ENCODE data around the gene OR10A6. TPM values are rescaled to one million over a fixed set of nuclear protein-coding genes. Genes with fewer than 3 reads are reported as not detected.

OR10A6 gene, protein sequence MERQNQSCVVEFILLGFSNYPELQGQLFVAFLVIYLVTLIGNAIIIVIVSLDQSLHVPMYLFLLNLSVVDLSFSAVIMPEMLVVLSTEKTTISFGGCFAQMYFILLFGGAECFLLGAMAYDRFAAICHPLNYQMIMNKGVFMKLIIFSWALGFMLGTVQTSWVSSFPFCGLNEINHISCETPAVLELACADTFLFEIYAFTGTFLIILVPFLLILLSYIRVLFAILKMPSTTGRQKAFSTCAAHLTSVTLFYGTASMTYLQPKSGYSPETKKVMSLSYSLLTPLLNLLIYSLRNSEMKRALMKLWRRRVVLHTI
- not detected in 2 replicates for total RNA-seq (2011; cell fraction: chromatin; rRNA removed; ENCODE audit: low replicate concordance)
- total RNA-seq (2011; cell fraction: nucleolus; rRNA removed): not detected in 2 replicates
- total RNA-seq (2011; cell fraction: nucleoplasm; rRNA removed): not detected in 2 replicates
- total RNA-seq (2014; rRNA removed): not detected in 2 replicates
- total RNA-seq (2014; rRNA removed; fragmentation: Illumina TruSeq; extraction: Trizol): not detected in 2 replicates
- not detected in 2 replicates for total RNA-seq (2015; rRNA removed; fragmentation: Illumina TruSeq; extraction: Trizol)
- not detected in 2 replicates for total RNA-seq (2021)
- polyA plus RNA-seq (2011; rRNA removed): not detected in 2 replicates
- not detected in 2 replicates for polyA plus RNA-seq (2011; cell fraction: cytosol; rRNA removed)
- polyA plus RNA-seq (2011; cell fraction: nucleus; rRNA removed): not detected in 2 replicates
- polyA plus RNA-seq (2012): not detected in 2 replicates
- polyA plus RNA-seq (2014; fragmentation: Illumina TruSeq; extraction: Trizol): not detected in 2 replicates
- not detected for polyA plus RNA-seq (2014; fragmentation: Nextera tagmentation; extraction: Ambion mirVana)
- polyA plus RNA-seq (2014; rRNA removed): not detected in 2 replicates
- polyA minus RNA-seq (2011; rRNA and poly(A)+ RNA removed): not detected in 2 replicates
- polyA minus RNA-seq (2011; cell fraction: cytosol; rRNA and poly(A)+ RNA removed): not detected in 2 replicates
- not detected in 2 replicates for polyA minus RNA-seq (2011; cell fraction: nucleus; rRNA and poly(A)+ RNA removed)
- not detected for Bru-seq, nascent RNA
- BruChase-seq, experiment 1, labeled RNA remaining after a 2-hour chase: not detected
- BruChase-seq, experiment 2, labeled RNA remaining after a 6-hour chase: not detected
- long read RNA-seq, experiment 1: 0 reads
- long read RNA-seq, experiment 2: 0 reads
- long read RNA-seq, experiment 3: 0 reads

DNA sequence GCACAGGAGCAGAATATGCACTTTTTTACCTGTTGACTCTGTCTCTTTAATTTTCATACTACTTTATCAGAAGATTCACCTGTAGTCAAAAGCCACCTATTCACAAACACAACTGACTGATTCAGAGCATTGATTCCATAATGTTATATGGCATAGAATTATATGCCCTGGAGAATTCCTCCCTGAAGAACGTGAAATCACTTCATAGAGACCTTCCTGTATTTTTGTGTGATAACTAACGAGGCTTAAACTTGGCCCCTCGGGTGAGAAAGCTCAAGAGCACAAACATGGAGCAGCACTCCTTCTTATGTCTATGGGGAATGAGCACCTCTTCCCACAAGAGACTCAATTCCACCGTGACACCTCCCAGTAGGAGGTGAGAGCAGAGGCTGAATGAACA is at the start of gene OR10A6:
TSS of gene OR10A6 (minus strand) at position 101 of the 400 bp plus-strand sequence. CDS start 2,606 bp downstream, outside the sequence.
- no peaks in the 10 kb centered on the region for H3K27me3 ChIP-seq (ENCODE audit: control insufficient read depth in 2 of 2, insufficient read depth in 2 of 2, low read length in 2 of 2)
- H3K9me3 ChIP-seq (replicated peaks; ENCODE audit: control insufficient read depth, insufficient read depth, low read depth, low read length): no peaks in the 10 kb centered on the region
- no peak for ATAC-seq
- H2AFZ ChIP-seq (ENCODE audit: low read depth, low read length): no peak within 1 kb of the TSS
- H3K9ac ChIP-seq (ENCODE audit: insufficient read depth in 1 of 2, low read depth in 2 of 2, low read length in 2 of 2): no peak within 1 kb of the TSS
- POLR2A ChIA-PET: no interaction called here
- CTCF ChIA-PET (ENCODE audit: low intra/inter-chr PET ratio): no interaction called here
- no peaks in the 10 kb centered on the region for H3K36me3 ChIP-seq (ENCODE audit: control insufficient read depth, insufficient read depth, low read length)
- no peaks in the 10 kb centered on the region for H3K9me1 ChIP-seq (ENCODE audit: control insufficient read depth, insufficient read depth, low read length)
- H3K4me3 ChIP-seq: no peak within 1 kb of the TSS
- in situ Hi-C loops (cut with MboI): no loop called here
- no peaks in the 10 kb centered on the region for H3K4me1 ChIP-seq (replicated peaks in 1 of 2; ENCODE audit: control insufficient read depth in 2 of 2, insufficient read depth in 2 of 2, low read length in 2 of 2)
- no peaks in the 10 kb centered on the region for H4K20me1 ChIP-seq (replicated peaks; ENCODE audit: control insufficient read depth, insufficient read depth, low read length)
- H3K27ac ChIP-seq (ENCODE audit: extremely low read depth, low read depth, low read length): no peak within 1 kb of the TSS
- no peak within 1 kb of the TSS for H3K4me2 ChIP-seq (ENCODE audit: insufficient read depth, low read length)
- intact Hi-C loops (cut with micrococcal nuclease): no loop called here
- H3K79me2 ChIP-seq (ENCODE audit: control insufficient read depth, insufficient read depth, low read length): no peaks in the 10 kb centered on the region
- WGBS (ENCODE audit: insufficient coverage, low coverage, missing lambda C conversion rate): 1% methylated on average over 4 of the region's 4 CpGs
- no TSS peak for BruUV-seq (replicated peaks)
- DNase-seq (ENCODE audit: extremely low read depth in 1 of 4, low spot score in 3 of 4): no peak
- FAIRE-seq: no peak
- TF ChIP-seq BACH1 (tag; IDR thresholded peaks at IDR 0.05) (no peak), GTF2E2 (tag; IDR thresholded peaks at IDR 0.05) (no peak), PHF21A (IDR thresholded peaks at IDR 0.05; ENCODE audit: borderline replicate concordance, low read depth) (no peak), ZNF76 (CRISPR knock-in tag; IDR thresholded peaks at IDR 0.05; ENCODE audit: borderline replicate concordance) (no peak), SOX6 (IDR thresholded peaks at IDR 0.05) (no peak), PCBP1 (IDR thresholded peaks at IDR 0.05; ENCODE audit: low read depth, low read length, poor library complexity, severe bottlenecking) (no peak), SAFB2 (IDR thresholded peaks at IDR 0.05; ENCODE audit: borderline replicate concordance, low read depth, low read length, severe bottlenecking) (no peak), SMARCB1 (IDR thresholded peaks at IDR 0.05; ENCODE audit: insufficient read length, low read depth) (no peak), EHMT2 (IDR thresholded peaks at IDR 0.05) (no peak), HDGF (IDR thresholded peaks at IDR 0.05) (no peak), RCOR1 (IDR thresholded peaks at IDR 0.05; ENCODE audit: borderline replicate concordance in 1 of 2, low read depth in 2 of 2, low read length in 2 of 2) (no peak), ZC3H4 (CRISPR knock-in tag; IDR thresholded peaks at IDR 0.05; ENCODE audit: borderline replicate concordance) (no peak), MTA1 (IDR thresholded peaks at IDR 0.05; ENCODE audit: borderline replicate concordance) (no peak), U2AF1 (optimal IDR thresholded peaks at IDR 0.05; ENCODE audit: low read depth, low read length) (no peak), RNF2 (IDR thresholded peaks at IDR 0.05) (no peak)
- TF ChIP-seq, protein P1, sequence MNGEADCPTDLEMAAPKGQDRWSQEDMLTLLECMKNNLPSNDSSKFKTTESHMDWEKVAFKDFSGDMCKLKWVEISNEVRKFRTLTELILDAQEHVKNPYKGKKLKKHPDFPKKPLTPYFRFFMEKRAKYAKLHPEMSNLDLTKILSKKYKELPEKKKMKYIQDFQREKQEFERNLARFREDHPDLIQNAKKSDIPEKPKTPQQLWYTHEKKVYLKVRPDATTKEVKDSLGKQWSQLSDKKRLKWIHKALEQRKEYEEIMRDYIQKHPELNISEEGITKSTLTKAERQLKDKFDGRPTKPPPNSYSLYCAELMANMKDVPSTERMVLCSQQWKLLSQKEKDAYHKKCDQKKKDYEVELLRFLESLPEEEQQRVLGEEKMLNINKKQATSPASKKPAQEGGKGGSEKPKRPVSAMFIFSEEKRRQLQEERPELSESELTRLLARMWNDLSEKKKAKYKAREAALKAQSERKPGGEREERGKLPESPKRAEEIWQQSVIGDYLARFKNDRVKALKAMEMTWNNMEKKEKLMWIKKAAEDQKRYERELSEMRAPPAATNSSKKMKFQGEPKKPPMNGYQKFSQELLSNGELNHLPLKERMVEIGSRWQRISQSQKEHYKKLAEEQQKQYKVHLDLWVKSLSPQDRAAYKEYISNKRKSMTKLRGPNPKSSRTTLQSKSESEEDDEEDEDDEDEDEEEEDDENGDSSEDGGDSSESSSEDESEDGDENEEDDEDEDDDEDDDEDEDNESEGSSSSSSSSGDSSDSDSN (IDR thresholded peaks at IDR 0.05; ENCODE audit: borderline replicate concordance in 1 of 2, low read depth in 2 of 2, low read length in 2 of 2): no peak
- TF ChIP-seq, protein P2, sequence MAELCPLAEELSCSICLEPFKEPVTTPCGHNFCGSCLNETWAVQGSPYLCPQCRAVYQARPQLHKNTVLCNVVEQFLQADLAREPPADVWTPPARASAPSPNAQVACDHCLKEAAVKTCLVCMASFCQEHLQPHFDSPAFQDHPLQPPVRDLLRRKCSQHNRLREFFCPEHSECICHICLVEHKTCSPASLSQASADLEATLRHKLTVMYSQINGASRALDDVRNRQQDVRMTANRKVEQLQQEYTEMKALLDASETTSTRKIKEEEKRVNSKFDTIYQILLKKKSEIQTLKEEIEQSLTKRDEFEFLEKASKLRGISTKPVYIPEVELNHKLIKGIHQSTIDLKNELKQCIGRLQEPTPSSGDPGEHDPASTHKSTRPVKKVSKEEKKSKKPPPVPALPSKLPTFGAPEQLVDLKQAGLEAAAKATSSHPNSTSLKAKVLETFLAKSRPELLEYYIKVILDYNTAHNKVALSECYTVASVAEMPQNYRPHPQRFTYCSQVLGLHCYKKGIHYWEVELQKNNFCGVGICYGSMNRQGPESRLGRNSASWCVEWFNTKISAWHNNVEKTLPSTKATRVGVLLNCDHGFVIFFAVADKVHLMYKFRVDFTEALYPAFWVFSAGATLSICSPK (IDR thresholded peaks at IDR 0.05; ENCODE audit: borderline replicate concordance): no peak

All from K562 (cell line).